Measurements from ENCODE around the gene RABGEF1.
"Not testable (repeated sequence)": the region's sequence is repeated elsewhere in the genome, so short reads cannot be mapped to it uniquely, and the experiment has no call there.

The RABGEF1 gene

GRCh38 chr7:66735850-66736249 lies 4.7 kb upstream of the RABGEF1 start:
- no peak for DNase-seq

- DNase-seq: no peak
Observed at GRCh38 chr7:66736892-66737291, 3.6 kb upstream of the RABGEF1 start.

GRCh38 chr7:66737667-66738066 lies 2.9 kb upstream of the RABGEF1 start:
- DNase-seq: no peak

- peak in 3 of 4 experiments; percentile 23 to 47 (median 40) for DNase-seq
Observed at GRCh38 chr7:66739477-66739876, 1.1 kb upstream of the RABGEF1 start.

DNA sequence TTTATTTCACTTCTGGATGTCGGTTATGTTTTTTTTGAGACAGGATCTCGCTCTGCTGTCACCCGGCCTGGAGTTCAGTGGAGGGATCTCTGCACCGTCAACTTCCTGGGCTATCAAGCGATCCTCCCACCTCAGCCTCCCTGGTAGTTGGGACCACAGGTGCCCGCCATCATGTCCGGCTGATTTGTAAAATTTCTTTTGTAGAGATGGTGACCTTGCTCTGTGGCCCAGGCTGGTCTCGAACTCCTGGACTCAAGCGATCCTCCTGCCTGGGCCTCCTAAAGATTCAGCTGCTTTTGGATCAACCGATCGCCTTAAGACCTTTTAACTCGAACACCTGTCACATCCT lies 606 bp upstream of the RABGEF1 start:
- peak; percentile 12 to 33 (median 24) for DNase-seq

DNA sequence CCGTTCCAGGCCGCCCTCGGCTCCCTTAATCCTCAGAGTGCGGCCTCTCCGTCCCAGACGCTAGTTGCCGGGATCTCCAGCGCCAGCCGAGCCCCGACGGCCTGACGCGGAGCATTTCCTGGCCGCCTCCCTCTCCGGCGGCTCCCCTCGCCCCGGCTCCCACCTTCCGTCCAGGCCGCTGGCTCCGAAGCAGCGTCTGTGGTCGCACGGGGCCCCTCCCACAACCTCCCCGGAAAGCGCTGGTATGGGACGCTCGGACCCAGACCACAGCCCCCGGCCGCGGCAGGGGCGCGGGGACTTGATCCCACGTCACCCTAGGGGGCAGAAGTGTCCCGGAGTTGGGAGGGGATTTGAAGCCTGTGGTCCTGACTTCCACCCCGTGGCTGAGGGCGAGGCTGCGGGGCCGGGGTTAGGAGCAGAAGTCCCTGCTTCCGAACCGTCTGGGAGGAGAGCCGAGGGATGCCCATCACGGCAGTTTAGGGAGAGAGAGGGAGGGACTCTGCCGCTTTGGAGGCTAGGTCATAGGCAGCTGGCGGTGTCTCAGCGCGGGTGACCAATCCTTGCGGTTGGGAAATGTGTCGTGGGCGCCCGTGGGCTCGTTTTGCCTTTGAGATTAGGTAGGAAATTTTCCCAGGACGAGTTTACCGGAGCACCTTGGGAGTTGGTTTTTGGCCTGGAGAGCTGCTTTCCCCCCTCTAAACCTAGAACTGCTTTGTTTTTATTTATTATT lies 612 bp downstream of the RABGEF1 start:
- peak; percentile 63 to 77 (median 64) for DNase-seq

- DNase-seq: no peak
Observed at GRCh38 chr7:66741710-66742049, 1.1 kb downstream of the RABGEF1 start.

- not testable (repeated sequence) for DNase-seq
Observed at GRCh38 chr7:66742298-66742697, 1.8 kb downstream of the RABGEF1 start.

- DNase-seq: no peak
Observed at GRCh38 chr7:66743920-66744319, 3.4 kb downstream of the RABGEF1 start.

DNA sequence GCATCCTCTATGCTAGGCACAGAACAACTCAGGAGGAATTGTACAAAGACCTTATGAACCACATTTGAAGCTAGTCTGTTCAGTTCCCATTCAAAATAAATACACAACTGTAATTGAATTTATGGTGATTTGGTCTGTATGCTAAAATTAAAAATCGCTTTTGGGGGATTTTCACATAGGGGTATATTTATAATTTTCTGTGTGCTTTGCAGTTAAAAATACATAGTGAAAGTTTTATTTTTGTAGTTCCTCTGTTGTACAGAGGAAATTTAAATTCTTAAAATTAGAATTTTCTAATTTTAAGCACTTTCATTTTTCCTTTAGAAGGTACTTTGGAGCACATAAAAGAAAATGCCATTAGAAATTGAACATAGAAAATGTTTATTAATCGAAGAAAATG lies 6.9 kb downstream of the RABGEF1 start:
- DNase-seq: no peak

DNA sequence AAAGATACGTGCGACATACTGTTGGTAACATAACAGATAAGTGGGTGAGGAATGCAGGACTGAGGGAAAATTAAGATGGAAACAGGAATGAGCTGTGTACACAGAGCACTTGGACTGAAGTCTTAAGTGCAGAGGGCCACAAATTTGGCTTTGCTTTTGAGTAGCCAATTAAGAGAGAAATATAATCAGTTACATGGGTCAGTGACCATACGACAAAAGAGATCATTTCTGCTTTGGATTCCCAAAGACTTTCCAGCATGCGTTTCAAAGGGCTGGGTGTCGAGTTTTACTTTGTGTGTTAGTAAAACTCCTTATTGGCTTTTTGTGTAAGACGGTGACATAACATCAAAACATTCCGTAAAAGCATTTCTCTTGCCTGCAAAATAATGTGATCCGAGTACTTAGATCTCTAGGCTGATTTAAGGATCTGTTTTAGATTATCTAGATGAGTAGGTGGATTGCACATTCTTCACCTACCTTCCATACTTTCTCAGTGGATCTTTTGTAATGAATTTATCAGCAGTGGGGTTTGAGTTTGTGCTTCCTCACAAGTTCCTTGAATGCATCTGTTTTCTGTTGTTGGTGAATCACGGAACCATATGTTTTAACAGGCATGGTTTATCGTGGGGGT lies 7.5 kb downstream of the RABGEF1 start:
- no peak for DNase-seq

DNA sequence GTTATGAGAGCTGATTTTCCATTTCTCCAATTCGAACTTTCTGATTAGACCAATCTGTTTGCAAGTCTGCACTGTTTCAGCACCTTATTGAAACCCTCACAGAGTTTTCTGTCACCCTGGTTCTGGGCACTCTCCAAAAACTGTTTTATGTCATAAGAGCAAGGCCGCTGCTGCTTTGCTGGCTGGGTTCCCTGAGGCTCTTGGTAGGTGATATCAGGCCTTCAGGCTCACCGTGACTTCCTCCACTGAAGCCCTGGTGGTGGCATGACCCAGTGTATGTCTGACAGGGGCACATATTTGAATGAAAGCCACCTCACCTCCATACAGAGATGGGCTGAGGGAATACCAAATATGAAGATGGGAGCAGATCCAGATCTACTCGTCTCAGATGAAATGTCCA lies 8.3 kb downstream of the RABGEF1 start:
- peak in 2 of 4 experiments; percentile 19 to 21 for DNase-seq

DNA sequence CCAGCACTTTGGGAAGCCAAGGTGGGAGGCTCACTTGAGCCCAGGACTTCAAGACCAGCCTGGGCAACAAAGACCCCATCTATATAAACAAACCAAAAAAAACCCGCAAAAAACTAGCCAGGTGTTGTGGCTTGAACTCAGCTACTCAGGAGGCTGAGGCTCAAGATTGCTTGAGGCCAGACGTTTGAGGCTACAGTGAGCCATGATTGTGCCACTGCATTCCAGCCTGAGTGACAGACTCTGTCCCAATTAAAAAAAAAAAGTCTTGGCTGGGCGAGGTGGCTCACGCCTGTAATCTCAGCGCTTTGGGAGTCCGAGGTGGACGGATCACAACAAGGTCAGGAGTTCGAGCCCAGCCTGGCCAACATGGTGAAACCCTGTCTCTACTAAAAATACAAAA lies 11.4 kb downstream of the RABGEF1 start:
- DNase-seq: no peak

DNA sequence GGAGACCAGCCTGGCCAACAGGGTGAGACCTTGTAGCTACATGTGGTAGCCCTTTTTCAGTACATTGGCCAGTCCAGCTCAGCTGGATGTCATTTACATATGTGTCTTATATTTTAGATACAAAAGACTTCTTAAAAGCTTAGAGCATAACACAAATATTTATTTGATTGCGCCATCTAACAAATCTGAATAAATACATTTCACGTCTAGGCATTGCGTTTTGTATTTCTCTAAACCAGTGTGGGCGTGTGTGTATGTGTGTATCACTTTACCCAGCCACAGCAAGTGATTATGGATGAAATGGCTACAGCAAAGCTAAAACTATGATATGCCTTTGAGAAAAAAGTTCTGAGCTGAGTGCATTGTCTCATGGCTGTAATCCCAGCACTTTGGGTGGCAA lies 14.0 kb downstream of the RABGEF1 start:
- DNase-seq: no peak

GRCh38 chr7:66755059-66755458 lies 14.5 kb downstream of the RABGEF1 start:
- DNase-seq: not testable (repeated sequence)

- DNase-seq: not testable (repeated sequence)
Observed at GRCh38 chr7:66756227-66756626, 15.7 kb downstream of the RABGEF1 start.

DNA sequence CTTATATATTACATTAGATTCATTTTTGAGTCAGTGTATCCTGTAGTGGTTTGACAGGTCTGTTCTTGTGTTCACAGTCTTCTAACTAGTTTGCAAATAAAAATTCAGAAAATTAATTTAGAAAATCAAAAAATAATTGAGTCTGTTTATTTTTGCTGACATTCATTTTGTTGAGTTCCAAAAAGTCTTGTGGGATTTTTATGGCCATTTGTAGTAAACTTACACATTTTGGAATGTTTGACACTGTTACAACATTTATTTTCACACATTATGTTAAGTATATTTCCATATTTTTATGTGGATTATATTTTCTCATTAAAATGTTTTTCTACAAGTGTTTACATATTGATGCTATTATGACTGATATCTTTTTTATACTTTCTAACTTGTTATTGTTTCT lies 16.4 kb downstream of the RABGEF1 start:
- DNase-seq: no peak

DNA sequence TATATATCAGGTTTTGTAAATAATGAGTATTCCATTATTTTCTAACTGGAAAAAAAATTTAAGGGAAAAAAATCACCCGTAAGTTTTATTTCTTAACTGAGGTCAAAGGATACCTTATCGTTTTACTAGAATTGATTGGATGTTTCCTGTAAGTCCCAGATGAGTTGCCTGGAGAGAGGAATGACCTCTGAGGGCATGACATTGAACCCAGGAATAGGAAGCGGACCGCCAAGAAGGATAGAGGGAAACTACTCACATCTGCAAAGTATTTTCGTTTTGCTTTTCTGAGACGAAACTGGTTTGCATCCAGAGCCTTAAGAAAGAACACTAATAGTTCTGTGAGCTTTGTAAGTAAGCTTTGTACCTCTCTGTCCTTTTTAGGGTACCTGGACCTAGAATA lies 17.4 kb downstream of the RABGEF1 start:
- no peak for DNase-seq

GRCh38 chr7:66758950-66759628 lies 18.6 kb downstream of the RABGEF1 start:
- peak; percentile 89 to 97 (median 92) for DNase-seq

DNA sequence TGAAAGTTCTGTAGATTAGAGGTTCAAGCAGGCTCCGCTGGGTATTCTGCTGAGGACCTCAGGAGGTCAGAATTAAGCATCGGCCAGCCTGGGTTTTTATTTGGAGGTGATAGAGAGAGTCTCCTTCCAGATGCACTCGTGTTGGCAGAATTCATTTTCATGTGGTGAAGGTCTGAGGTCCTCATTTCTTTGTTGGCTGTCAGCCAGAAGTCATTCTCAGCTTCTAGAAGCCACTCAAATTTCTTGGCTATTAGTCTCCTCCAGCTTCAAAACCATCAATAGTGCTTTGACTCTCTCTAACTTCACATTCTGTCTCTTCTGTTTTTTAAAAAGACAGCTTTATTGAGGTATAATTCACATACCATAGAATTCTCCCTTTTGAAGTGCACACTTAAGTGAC lies 22.6 kb downstream of the RABGEF1 start:
- peak in 1 of 4 experiments; percentile 12 for DNase-seq

- peak in 1 of 4 experiments; percentile 24 for DNase-seq
Observed at GRCh38 chr7:66763633-66764355, 23.3 kb downstream of the RABGEF1 start.

DNA sequence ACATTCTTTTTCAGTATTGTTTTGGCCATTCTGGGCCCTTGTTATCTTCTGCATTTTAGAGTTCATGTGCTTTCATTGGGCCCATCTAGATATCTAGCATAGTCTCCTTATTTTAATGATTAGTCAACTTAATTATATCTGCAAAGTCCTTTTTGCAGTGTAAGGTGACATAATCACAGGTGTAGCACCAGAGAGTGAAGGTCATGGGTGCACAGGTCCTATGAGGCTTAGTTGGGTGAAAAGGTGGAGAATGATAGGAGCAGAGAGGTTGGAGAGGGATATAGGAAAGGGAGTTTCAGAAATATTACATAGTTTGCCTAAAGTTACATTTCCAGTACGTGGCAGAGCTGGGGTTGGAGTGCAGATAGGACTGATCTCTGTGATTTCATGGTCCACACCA lies 24.4 kb downstream of the RABGEF1 start:
- not testable (repeated sequence) for DNase-seq

GRCh38 chr7:66765322-66766025 lies 24.9 kb downstream of the RABGEF1 start:
- DNase-seq: not testable (repeated sequence)
